SK-MEL-5 (cell line): ENCODE measurements around the gene KRT75. TPM values are rescaled to one million over a fixed set of nuclear protein-coding genes. Genes with fewer than 3 reads are reported as not detected.
A peak's percentile ranks its signal among the peaks of the same experiment; 100 is the strongest.

Source experiments
- DNase-seq: peaks from one replicate; pipeline ENCODE4 v3.0.0-alpha.2; 2016; ENCODE audit warnings: low read depth, low spot score
- in situ Hi-C: cut with HindIII; loops from 2 replicates; pipeline ENCODE4 v1.10.0; 2016; ENCODE audit warnings: low sequenced_read_pairs, high pct_unique_total_duplicates, low pct_unique_long_range_greater_than_20kb
- total RNA-seq: library from RNA; depleted of rRNA; stranded (reverse); fragments of >200 nt; shearing (Covaris generic); gene quantifications from 2 replicates; pipeline ENCODE4 v1.2.3, GENCODE V29; 2014

KRT75 gene
- total RNA-seq, 1 experiment from 2014 or later, result not detected

DNA sequence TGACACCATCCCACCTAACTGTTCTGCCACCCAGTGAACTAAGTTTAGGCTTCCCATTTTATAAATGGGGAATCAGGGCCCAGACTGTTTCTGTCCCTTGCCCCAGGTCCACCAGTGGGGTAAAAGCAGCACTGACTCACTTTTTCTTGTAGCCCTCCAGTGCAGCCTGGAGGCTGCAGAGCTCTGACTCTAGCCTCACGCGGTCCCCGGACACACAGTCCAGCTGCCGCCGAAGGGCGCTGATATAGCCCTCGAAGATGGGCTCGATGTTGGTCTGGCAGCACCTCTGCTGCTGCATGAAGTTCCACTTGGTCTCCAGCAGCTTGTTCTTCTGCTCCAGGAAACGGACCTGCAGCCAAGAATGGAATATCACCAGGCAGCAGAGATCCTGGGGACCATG is 30.6 kb downstream of the KRT75 start:
- DNase-seq, result no peak
- in situ Hi-C loops, result no loop called here

DNA sequence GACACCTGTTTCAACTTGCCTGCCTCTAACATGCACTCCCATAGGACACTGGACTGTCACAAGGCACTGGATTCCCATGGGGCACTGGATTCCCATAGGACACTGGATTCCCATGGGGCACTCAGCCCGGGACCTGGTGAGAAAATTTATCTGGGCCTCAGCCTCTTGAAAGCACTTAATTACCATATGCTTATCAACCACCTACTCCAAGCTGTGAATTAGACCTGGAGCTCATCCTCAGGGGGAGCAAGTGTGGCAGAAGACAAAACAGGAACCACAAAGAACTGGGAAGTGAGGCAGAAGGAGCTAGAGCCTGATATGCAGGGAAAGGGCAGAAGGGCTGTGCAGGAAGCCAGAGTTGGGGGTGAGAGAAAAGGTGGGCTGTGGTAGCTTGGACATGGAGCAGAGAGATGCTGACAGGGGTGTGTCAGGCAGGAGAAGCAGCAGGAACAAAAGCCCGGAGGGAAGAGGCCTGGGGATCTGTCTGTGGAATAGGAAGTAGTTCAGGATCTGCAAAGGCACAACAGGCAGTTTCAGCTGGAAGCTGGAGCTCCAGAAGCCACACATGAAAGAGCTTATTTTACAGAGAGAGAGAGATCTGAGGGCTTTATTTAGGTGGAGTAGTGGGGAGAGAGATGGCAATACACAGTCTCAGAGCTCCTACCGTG is 31.2 kb downstream of the KRT75 start:
- no peak for DNase-seq
- in situ Hi-C loops, result no loop called here

DNA sequence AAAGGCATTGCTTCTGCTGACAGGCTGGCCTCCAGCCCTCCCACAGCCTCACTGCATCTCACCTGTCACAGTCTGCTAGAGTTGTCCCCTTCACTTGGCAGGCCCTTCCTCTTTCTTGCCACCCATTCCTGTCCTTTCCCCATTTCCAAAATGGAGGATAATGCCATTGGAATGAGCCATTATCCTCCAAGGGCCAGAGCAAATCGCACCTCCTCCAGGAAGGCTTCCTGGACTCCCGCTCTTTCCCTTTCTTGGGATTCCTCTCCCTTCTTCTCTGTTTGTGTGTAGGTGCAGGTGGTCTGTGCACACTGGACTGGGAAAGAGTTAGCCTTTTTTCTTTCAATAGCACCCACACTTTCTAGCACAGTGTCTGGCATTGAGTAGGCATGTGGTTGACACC is 31.8 kb downstream of the KRT75 start:
- no peak for DNase-seq
- in situ Hi-C loops, result no loop called here

DNA sequence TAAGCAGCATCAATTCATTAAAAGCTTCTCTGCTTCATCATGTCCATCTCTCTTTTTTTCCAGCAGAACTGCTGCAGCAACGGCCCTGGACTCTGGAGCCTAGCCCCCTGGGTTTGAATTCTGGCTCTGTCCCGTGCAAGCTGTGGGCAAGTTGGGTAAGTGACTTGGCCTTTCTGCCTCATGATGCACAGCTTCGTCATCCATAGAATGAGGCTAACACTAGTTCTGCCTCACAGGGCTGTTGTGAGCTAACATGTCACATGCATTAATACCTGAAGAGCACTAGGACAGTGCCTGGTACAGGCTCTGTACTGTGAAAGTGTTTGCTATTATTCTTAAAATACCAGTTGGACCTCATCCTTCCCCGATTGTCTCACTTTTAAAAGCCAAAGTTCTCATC is 32.2 kb downstream of the KRT75 start:
- in situ Hi-C loops, result no loop called here
- DNase-seq, result no peak

DNA sequence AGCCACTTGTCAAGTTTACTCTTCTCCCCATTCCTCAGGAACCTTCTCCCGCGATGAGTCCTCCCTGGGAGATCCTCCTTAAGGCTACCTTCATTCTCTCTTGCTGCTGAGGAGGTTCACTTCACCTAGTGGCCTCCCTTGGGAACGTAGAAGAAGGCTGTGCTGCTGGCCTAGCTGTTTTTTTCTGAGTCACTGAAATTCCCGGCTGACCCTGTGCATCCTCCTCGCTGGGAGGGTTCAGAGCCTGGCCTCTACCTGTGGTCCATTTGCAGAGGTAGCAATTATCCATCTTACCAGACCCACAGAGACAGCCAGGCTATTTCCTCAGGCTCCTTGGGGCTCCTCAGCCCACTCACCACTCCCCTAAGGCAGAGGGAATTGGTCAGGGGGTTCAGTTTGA is 32.6 kb downstream of the KRT75 start:
- DNase-seq, result no peak
- in situ Hi-C loops, result no loop called here

DNA sequence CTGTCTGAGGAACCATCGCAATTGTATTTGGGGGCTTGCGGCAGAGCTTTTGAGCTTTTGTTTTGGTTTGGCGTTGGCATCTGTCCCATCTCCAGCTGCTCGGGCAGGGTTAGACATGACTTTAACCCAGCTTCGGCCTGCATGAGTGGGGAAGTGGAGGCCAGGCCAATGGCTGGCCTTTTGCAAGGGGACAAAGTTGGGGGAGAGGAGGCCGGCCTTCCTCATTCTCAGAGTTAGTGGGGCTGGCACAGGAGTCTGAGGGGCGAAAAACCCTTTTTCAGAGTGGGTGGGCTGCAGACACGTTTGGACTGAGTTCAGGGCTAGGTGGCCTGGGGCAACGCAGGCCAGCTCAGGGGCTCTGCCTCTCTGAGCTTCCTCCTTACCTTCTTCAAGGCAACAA is 33.3 kb downstream of the KRT75 start:
- in situ Hi-C loops, result no loop called here
- DNase-seq, result no peak

DNA sequence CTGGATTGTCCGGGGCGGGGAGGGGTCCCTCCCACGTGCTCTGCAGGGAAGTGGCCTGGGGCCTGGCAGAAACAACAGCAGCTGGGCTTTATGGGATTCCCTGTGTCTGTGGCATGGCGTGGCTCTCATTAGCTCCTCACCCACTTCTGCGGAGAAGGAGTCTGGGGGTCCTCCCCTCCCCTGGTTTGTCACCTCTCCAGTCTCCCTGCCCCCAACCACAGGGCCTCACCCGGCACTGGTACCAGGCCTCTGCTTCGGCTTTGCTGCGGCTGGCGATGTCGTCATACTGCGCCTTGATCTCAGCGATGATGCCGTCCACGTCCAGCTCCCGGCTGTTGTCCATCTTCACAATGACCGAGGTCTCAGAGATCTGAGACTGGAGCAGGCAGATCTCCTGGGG is 34.4 kb downstream of the KRT75 start:
- in situ Hi-C loops, result no loop called here
- no peak for DNase-seq

DNA sequence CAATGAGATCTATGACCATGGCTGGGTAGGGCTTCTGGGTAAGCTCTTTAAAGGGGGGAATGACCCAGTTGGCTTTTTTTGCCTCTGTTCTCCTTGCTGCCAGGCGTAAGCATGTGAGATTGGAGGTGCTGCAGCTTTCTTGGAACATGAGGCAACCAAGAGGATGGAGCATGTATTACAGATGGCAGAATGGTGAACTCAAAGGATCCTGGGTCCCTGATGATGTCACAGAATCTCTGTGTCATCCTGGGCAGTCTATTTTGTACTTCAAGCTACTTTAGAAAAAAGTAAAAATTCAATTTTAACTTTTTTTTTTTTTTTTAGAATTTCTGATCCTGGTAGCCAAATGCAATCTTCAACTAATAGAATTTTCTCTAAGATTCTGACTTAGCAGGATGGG is 36.0 kb downstream of the KRT75 start:
- in situ Hi-C loops, result no loop called here
- DNase-seq, result peak; percentile 9

DNA sequence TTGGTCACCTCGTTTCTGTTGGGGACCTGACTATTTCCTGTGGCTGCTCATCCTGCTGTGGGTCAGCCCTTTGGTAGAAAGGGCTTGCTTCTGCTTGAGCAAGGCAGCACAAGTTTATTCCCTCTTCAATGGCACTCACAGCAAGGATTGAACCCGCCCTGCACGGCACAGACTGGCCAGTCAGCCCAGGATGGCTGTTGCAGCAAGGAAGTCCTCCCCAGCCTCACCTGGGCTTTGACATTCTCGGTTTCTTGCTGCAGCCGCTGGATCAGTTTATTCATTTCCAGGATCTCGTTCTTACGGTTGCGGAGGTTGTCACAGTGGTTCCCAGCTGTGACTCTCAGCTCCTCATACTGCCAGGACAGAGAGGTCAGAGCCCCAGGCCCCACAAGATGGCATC is 37.5 kb downstream of the KRT75 start:
- no peak for DNase-seq
- in situ Hi-C loops, result no loop called here

DNA sequence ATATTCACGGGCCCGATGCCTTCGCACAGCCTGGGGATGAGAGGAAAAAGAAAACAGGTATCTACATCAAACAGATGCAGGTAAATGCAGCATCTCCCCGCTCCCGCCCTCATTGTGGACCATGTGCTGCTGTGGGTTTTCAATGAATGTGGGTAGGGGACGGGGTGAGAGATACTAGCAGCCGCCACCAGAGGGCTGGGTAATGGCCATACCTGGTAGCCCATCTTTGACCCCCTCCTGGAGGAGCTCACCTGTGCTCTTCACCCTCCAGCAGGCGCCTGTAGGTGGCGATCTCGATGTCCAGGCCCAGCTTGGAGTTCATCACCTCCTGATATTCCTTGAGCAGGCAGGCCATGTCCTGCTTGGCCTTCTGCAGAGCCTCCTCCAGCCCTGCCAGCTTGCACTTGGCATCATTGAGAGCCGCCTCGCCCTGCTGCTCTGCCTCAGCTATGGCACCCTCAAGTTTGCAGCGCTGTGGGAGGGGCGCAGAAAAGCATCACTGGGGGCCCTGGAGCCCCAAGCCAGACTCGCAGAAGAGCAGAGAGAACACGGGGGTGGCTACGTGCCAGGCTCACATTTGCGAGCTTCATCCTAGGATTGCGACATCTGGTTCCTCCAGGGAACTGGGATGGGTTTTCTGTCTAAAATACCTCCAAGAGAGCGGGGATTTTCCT is 38.3 kb downstream of the KRT75 start:
- DNase-seq, result peak; percentile 29
- in situ Hi-C loops, result no loop called here

DNA sequence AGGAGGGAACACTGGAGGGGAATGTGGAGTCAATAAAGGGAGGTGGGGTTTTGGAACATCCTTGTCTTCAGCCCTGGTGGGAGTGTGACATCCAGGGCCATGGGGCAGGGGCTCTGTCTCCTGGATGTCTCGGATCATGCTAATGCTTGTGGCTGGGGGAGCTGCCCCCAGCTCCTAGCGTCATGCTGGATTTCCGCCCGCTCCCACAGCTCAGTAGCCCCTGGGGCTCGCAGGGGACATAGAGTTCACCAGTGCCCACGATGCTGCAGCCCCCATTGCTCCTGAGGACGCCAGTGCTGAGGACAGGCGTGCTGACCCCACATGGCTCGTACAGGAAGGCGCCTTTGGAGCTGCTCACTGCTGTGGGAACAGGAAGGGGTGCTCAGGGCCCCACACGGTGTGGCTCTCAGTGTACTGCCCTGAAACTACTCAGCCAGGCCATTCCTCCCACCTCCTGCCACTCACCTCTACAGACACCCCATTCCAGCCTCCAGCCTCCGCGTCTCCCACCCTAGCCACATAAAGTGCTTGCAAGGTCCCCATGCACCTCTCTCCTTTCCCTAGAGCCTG is 39.2 kb downstream of the KRT75 start:
- DNase-seq, result no peak
- in situ Hi-C loops, result no loop called here

DNA sequence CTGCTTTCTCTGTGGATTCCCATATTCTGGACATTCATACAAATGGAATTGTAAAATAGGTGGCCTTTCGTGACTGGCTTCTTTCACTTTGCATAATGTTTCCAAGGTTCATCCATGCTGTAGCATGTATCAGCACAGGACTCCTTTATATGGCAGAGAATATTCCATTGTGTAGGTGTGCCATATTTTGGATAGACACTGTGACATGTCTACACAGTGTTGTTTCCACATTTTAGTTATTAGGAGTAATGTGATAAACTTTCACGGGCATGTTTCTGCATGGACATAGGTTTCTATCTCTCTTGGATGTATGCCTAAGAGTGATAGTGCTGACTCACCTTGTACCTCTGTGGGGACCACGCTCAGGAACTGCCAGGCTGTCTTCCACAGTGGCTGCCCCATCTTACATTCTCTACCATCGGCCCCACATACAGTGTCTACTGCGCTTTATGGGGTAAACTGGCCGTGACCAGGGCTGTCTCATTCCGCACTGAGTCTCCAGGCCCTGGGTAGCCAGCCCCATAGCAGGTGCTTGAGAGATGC is 41.6 kb downstream of the KRT75 start:
- DNase-seq, result no peak
- in situ Hi-C loops, result no loop called here

DNA sequence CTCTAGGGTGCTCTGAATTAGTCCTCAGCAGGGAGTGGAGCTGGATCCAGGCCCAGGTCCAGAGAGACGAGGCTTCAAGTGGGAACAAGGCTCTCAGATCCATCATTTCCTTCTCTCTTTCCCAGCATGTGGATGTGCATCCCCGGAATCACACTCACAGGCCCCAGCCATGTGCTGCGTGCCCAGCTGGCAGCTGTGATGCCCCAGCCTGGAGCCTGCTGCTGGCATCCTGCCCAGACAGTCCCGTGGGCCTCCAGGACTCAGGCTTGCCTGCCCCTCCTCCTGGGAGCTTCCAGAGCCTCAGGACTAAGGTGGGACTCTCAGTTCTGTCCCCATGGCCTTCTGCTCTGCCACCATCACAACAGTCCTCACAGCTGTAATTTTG is 42.6 kb downstream of the KRT75 start:
- in situ Hi-C loops, result no loop called here
- DNase-seq, result peak; percentile 42

DNA sequence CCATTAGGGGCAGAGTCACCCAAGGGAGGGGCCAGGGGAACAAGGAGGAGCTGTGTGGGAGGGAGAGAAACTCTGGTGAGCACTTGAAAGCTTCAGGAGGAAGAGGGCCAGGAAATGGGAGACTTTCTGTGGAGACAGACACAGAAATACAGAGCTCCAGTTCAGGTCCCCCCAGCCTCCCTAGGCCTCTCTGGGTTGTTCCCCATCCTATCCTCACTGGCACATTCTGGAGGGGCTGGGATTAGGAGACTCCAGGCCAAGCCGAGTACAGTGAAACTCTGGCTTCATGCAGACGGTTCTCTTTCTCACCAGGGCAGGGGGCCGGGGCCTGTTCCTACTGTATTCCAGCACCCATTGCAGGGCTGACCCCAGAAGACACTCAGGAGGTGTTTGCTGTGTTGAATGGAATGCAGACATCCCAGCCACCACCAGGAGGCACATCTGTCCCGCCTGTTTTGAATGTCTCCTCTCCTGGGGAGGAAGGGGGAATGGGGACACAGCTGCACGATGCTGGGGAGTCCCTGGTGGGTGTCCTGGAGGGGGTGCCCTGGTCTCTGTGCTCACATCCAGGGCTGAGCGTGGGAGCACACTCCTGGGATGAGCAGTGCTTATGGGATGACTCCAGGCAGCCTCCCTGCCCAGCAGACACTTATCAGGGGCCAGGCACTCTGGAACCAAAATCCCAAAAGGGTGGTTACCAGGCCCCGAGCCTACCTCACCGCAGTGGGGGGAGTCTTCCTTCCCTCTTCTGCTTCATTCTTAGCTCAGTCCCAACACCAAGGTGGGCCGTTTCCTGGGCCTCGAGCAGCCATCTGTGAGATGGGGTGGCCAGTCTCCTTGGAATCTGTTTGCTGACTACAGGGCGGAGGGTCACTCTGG is 43.2 kb downstream of the KRT75 start:
- in situ Hi-C loops, result no loop called here
- DNase-seq, result peak; percentile 55

DNA sequence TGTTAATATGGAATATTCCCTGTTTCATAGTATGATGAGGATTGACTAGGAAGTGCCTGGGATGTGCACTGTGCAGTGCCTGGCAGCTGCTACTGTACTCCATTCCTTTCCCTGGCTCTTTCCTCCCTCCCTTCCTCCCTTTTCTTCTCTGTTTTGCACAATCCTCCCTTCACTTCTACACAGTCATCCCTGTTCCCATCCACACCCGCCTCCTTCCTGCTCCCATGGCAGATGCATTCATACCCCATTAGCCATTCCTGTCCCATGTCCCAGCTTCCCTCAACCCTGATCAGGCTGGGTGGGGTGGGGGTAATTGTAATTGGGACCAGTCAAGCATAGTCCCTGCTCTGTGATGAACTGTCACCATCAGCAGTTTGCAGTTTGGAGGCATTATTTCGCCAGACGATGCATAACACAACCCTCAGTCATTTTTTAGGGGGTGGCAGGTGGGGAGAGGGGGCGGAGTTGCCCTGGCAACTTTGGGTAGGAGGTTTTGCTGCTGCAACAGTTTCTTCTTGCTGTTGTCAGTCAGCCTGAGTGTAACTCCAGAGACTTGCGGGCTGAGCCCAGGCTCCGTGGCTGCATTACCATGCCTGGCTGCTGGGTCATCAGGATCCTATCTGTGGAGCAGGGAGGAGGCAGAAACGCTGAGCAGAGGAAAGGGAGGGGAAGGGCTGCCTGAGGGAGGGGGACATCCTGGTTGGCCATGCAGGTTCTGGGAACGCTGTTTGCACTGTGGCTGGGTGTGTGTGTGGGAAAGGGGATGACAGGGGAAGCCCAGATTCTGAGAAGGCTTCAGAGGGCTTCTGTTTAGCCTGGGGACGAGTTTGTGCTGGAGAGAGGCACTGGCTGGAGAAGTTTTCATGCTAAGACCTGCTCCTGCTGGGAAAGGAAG is 44.6 kb downstream of the KRT75 start:
- in situ Hi-C loops, result no loop called here
- DNase-seq, result no peak

DNA sequence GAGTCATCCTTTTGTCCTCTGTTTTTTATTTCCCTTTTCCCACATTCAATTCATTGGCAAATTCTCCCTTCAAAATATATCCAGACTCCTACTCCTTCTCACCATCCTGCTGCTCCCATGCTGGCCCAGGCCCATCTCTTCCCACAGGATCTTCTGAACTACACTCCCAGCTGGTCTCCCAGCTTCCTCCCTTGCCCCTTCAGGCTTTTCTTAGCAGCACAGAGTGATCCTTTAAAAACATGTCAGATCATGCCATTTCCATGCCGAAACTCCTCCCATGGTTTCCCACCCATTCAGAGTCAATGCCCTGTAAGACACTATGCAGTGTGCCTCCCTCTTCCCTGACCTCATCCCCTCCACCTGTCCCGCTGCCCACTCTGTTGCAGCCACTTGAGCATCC is 46.3 kb downstream of the KRT75 start:
- in situ Hi-C loops, result no loop called here
- no peak for DNase-seq

DNA sequence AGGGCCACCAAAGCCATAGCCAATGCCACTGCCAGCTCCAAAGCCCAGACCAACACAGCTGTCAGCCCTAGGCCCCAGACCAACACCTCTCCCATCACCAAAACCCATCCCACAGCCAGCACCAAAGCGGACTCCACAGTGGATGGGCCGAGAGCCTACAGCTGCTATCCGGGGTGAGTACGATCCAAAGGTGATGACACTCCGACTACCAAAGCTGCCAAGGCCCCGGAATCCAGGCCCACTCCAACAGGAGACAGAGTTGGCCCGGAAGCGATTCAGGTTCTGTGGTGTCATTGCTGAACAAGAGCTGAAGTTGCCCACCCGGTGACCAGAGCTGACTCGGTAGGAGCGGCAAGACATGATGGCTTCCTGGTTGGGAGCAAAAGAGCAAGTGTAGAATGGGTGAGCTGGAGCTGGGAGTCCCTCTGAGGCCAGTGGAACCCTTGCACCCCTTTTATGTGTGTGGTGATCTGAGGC is 48.9 kb downstream of the KRT75 start, which contains the start of gene KRT84:
KRT84 (minus strand) TSS at position 427 of the 477 bp plus-strand sequence; CDS start at position 360, 67 bp downstream.
- no peak for DNase-seq
- in situ Hi-C loops, result no loop called here
